MV-4-11 (cell line): Measurements from ENCODE around the gene XRCC1.
"Not testable (repeated sequence)": the region's sequence is repeated elsewhere in the genome, so short reads cannot be mapped to it uniquely, and the experiment has no call there.

Source experiments
- DNase-seq: peaks from one replicate; lab custom pipeline; 2025; lab: John Stamatoyannopoulos, UW

XRCC1 gene

GRCh38 chr19:43575156-43575950, at the start of gene XRCC1, which contains the start of gene PINLYP:
XRCC1 (minus strand) TSS chr19:43575527; CDS start chr19:43575458, 69 bp downstream.
PINLYP (plus strand) TSS chr19:43575801; CDS start chr19:43577192, 1,391 bp downstream.
- peak; percentile 100 for DNase-seq

- peak; percentile 57 for DNase-seq
Measured at GRCh38 chr19:43624933-43625332, 49.6 kb upstream of the XRCC1 start.

- no peak for DNase-seq
Measured at GRCh38 chr19:43623889-43624670, 48.8 kb upstream of the XRCC1 start.

- DNase-seq = no peak
Measured at GRCh38 chr19:43622956-43623355, 47.6 kb upstream of the XRCC1 start.

GRCh38 chr19:43622070-43622469, 46.7 kb upstream of the XRCC1 start:
- no peak for DNase-seq

- DNase-seq = peak; percentile 23
Measured at GRCh38 chr19:43620061-43621001, 45.0 kb upstream of the XRCC1 start.

GRCh38 chr19:43619262-43620060, 44.1 kb upstream of the XRCC1 start, which contains the start of gene ZNF428:
ZNF428 (minus strand) TSS chr19:43619629; CDS start chr19:43614304, 5,325 bp downstream.
- peak; percentile 94 for DNase-seq

GRCh38 chr19:43618921-43619261, 43.6 kb upstream of the XRCC1 start:
- peak; percentile 74 for DNase-seq

- no peak for DNase-seq
Measured at GRCh38 chr19:43616954-43617353, 41.6 kb upstream of the XRCC1 start.

GRCh38 chr19:43616306-43616705, 41.0 kb upstream of the XRCC1 start:
- DNase-seq = no peak

GRCh38 chr19:43612374-43612773, 37.0 kb upstream of the XRCC1 start:
- no peak for DNase-seq

GRCh38 chr19:43611788-43612187, 36.5 kb upstream of the XRCC1 start, which contains the start of gene SRRM5:
SRRM5 (plus strand) TSS chr19:43612088; CDS start chr19:43612122, 34 bp downstream.
- no peak for DNase-seq

- DNase-seq = no peak
Measured at GRCh38 chr19:43610493-43610892, 35.2 kb upstream of the XRCC1 start.

- DNase-seq = no peak
Measured at GRCh38 chr19:43609872-43610271, 34.5 kb upstream of the XRCC1 start.

- no peak for DNase-seq
Measured at GRCh38 chr19:43607238-43608205, 32.2 kb upstream of the XRCC1 start.

- no peak for DNase-seq
Measured at GRCh38 chr19:43606569-43607229, 31.4 kb upstream of the XRCC1 start.

- DNase-seq = no peak
Measured at GRCh38 chr19:43605875-43606568, 30.7 kb upstream of the XRCC1 start.

- not testable (repeated sequence) for DNase-seq
Measured at GRCh38 chr19:43600326-43600725, 25.0 kb upstream of the XRCC1 start.
